Activated CD8-positive, alpha-beta T cell treated with anti-CD3 and anti-CD28 coated beads for 36 hours (primary cell): ENCODE results near the gene SLIT3. TPM values are rescaled to one million over a fixed set of nuclear protein-coding genes. Genes with fewer than 3 reads are reported as not detected.

ENCODE experiments used
- ATAC-seq: fragments of 200-7000 bp; cut with Tn5 transposase; one replicate; pipeline ENCODE4 v1.10.0; 2021; ENCODE audit warnings: mild to moderate bottlenecking, moderate library complexity
- CTCF ChIA-PET: fragments of 350-600 bp; sonication (Branson Sonifier 250); formaldehyde crosslinking; loops from one replicate; lab custom pipeline; 2021; ENCODE audit warnings: antibody characterized with exemption; lab: Charles Lee
- POLR2A ChIA-PET: fragments of 350-600 bp; sonication (Branson Sonifier 250); formaldehyde crosslinking; loops from one replicate; lab custom pipeline; 2021; ENCODE audit warnings: antibody characterized with exemption; lab: Charles Lee
- DNase-seq: peaks from one replicate; pipeline ENCODE4 v3.0.0-alpha.2; 2020
- H3K27ac Mint-ChIP-seq: one replicate; pipeline ENCODE4 v1.8.0; 2021; ENCODE audit warnings: mild to moderate bottlenecking, mixed read lengths
- H3K27me3 Mint-ChIP-seq: one replicate; pipeline ENCODE4 v1.8.0; 2021; ENCODE audit warnings: mixed read lengths
- H3K36me3 Mint-ChIP-seq: one replicate; pipeline ENCODE4 v1.8.0; 2021; ENCODE audit warnings: low read depth, mixed read lengths
- H3K4me1 Mint-ChIP-seq: one replicate; pipeline ENCODE4 v1.8.0; 2021; ENCODE audit warnings: low read depth, mixed read lengths
- H3K4me3 Mint-ChIP-seq: one replicate; pipeline ENCODE4 v1.8.0; 2021; ENCODE audit warnings: mild to moderate bottlenecking, moderate library complexity, mixed read lengths
- H3K9me3 Mint-ChIP-seq: one replicate; pipeline ENCODE4 v1.8.0; 2021; ENCODE audit warnings: mixed read lengths
- CTCF ChIP-seq: fragments of 200-600 bp; IDR thresholded peaks from one replicate; pipeline ENCODE4 v1.8.0; 2022; ENCODE audit warnings: antibody characterized with exemption, mild to moderate bottlenecking
- intact Hi-C: fragments of 100-400 bp; cut with micrococcal nuclease; formaldehyde crosslinking; loops from one replicate; pipeline ENCODE4 v1.10.0; 2022
- total RNA-seq, 2 experiments: library from RNA; stranded (reverse); gene quantifications; one replicate each; pipeline ENCODE4 v1.2.3, GENCODE V29; 2021

The SLIT3 gene
- total RNA-seq, 2 experiments from 2014 or later: 0.69 to 0.74 TPM

- H3K27me3 Mint-ChIP-seq: peaks cover 4% of the 10 kb centered on the region
- no peak for DNase-seq
- H3K36me3 Mint-ChIP-seq: no peaks in the 10 kb centered on the region
- intact Hi-C loops: no loop called here
- no peak overlapping the region for H3K4me3 Mint-ChIP-seq
- no peak for ATAC-seq
- no peak for TF ChIP-seq CTCF
- H3K27ac Mint-ChIP-seq: no peak overlapping the region
- no peaks in the 10 kb centered on the region for H3K9me3 Mint-ChIP-seq
- CTCF ChIA-PET: no interaction called here
- no peaks in the 10 kb centered on the region for H3K4me1 Mint-ChIP-seq
- POLR2A ChIA-PET: no interaction called here
These were observed 212.8 kb downstream of the SLIT3 start for GRCh38 chr5:169088028-169088725.

GRCh38 chr5:169085636-169086035, 215.3 kb downstream of the SLIT3 start:
- CTCF ChIA-PET: no interaction called here
- intact Hi-C loops: no loop called here
- H3K36me3 Mint-ChIP-seq: no peaks in the 10 kb centered on the region
- no peak for TF ChIP-seq CTCF
- H3K4me1 Mint-ChIP-seq: no peaks in the 10 kb centered on the region
- no peak overlapping the region for H3K27ac Mint-ChIP-seq
- H3K4me3 Mint-ChIP-seq: no peak overlapping the region
- DNase-seq: no peak
- no peaks in the 10 kb centered on the region for H3K9me3 Mint-ChIP-seq
- ATAC-seq: no peak
- POLR2A ChIA-PET: no interaction called here
- H3K27me3 Mint-ChIP-seq: no peaks in the 10 kb centered on the region

- no peak overlapping the region for H3K27ac Mint-ChIP-seq
- ATAC-seq (no peak), DNase-seq (no peak)
- no peak overlapping the region for H3K4me3 Mint-ChIP-seq
- intact Hi-C loops: no loop called here
- ChIA-PET POLR2A (no interaction called here), CTCF (no interaction called here)
- no peak for TF ChIP-seq CTCF
- H3K27me3 Mint-ChIP-seq: no peaks in the 10 kb centered on the region
- no peaks in the 10 kb centered on the region for H3K4me1 Mint-ChIP-seq
- no peaks in the 10 kb centered on the region for H3K36me3 Mint-ChIP-seq
- no peaks in the 10 kb centered on the region for H3K9me3 Mint-ChIP-seq
These were observed 215.7 kb downstream of the SLIT3 start for GRCh38 chr5:169085212-169085611.

- ChIA-PET POLR2A (no interaction called here), CTCF (interaction anchor here (1.2 kb wide), 1 partner anchor 62 kb away, joined by 3 read pairs; no protein-coding TSS in a partner anchor)
- no peak for ATAC-seq
- no peak overlapping the region for H3K27ac Mint-ChIP-seq
- no peak for TF ChIP-seq CTCF
- DNase-seq: no peak
- H3K36me3 Mint-ChIP-seq: no peaks in the 10 kb centered on the region
- no peak overlapping the region for H3K4me3 Mint-ChIP-seq
- no peaks in the 10 kb centered on the region for H3K27me3 Mint-ChIP-seq
- intact Hi-C loops: no loop called here
- H3K4me1 Mint-ChIP-seq: no peaks in the 10 kb centered on the region
- H3K9me3 Mint-ChIP-seq: no peaks in the 10 kb centered on the region
These were observed 216.2 kb downstream of the SLIT3 start for GRCh38 chr5:169084775-169085174.

GRCh38 chr5:169083394-169084018, 217.4 kb downstream of the SLIT3 start:
- Mint-ChIP-seq H3K4me1 (no peaks in the 10 kb centered on the region), H3K4me3 (no peak overlapping the region), H3K27me3 (peaks cover under 1% of the 10 kb centered on the region), H3K27ac (no peak overlapping the region), H3K36me3 (no peaks in the 10 kb centered on the region), H3K9me3 (no peaks in the 10 kb centered on the region)
- ChIA-PET POLR2A (no interaction called here), CTCF (interaction anchor here (1.2 kb wide), 1 partner anchor 61 kb away, joined by 3 read pairs; no protein-coding TSS in a partner anchor)
- DNase-seq: no peak
- intact Hi-C loops: no loop called here
- TF ChIP-seq CTCF: no peak
- ATAC-seq: no peak
